HG02678 (cell line): ENCODE data around the gene SOSTDC1.
"Not testable (repeated sequence)": the region's sequence is repeated elsewhere in the genome, so short reads cannot be mapped to it uniquely, and the experiment has no call there.

ENCODE experiments used
- ATAC-seq: cut with Tn5 transposase; IDR thresholded peaks from one replicate; pipeline ENCODE4 v1.9.1; 2021; ENCODE audit warnings: mild to moderate bottlenecking, moderate library complexity; ENCODE audit not compliant: unreplicated experiment

The SOSTDC1 gene

DNA sequence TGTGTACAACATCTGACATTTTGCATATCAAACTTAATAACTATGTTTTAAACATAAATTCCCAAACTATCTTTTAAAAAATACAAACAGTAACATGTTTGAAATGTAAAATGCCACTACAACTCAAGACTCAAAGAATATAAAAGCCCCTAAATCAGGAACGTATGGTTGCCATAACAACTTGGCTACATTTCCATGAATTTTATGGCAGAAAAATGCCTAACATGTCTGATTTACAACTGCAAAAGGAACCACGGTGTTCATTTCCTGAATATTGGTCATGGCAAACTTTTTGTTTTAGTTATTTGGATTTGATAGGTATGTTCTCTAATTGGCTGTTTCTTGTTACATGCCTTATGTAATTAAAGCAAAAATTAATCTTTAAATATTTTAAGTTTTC, 2.0 kb downstream of the SOSTDC1 start:
- no peak for ATAC-seq

GRCh38 chr7:16462431-16462889, 3.1 kb downstream of the SOSTDC1 start:
- ATAC-seq, result no peak

GRCh38 chr7:16460789-16461493, 4.6 kb downstream of the SOSTDC1 start:
- ATAC-seq, result no peak

DNA sequence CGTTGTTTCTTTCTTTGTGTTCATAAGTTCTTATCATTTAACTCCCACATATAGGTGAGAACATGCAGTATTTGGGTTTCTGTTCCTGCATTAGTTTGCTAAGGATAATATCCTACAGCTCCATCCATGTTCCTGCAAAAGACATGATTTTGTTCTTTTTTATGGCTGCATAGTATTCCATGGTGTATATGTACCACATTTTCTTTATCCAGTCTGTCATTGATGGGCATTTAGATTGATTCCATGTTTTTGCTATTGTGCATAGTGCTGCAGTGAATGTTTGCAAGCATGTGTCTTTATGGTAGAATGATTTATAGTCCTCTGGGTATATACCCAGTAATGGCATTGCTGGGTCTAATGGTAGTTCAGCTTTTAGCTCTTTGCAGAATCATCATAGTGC, 9.2 kb downstream of the SOSTDC1 start:
- ATAC-seq, result not testable (repeated sequence)

- ATAC-seq, result no peak
Measured at GRCh38 chr7:16455591-16455990, 9.9 kb downstream of the SOSTDC1 start.

- ATAC-seq, result no peak
Measured at GRCh38 chr7:16450366-16450765, 15.2 kb downstream of the SOSTDC1 start.

- ATAC-seq, result no peak
Measured at GRCh38 chr7:16447876-16448275, 17.7 kb downstream of the SOSTDC1 start.

- ATAC-seq, result no peak
Measured at GRCh38 chr7:16446508-16446907, 19.0 kb downstream of the SOSTDC1 start.

DNA sequence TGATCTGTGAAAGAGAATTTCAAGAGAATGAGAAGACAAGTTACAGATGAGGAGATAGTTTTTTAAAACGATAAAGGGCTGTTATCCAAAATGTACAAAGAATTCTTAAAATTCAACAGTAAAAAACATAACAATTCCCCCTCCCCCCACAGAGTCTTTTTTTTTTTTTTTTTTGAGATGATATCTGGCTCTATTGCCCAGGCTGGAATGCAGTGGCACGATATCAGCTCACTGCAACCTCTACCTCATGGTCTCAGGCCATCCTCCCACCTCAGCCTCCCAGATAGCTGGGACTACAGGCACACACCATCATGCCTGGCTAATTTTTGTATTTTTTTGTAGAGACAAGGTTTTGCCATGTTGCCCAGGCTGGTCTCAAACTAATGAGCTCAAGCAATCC, 21.7 kb downstream of the SOSTDC1 start:
- not testable (repeated sequence) for ATAC-seq

- ATAC-seq, result no peak
Measured at GRCh38 chr7:16438988-16439387, 26.6 kb downstream of the SOSTDC1 start.

GRCh38 chr7:16436306-16436705, 29.2 kb downstream of the SOSTDC1 start:
- no peak for ATAC-seq

GRCh38 chr7:16433568-16434122, 31.9 kb downstream of the SOSTDC1 start:
- no peak for ATAC-seq

DNA sequence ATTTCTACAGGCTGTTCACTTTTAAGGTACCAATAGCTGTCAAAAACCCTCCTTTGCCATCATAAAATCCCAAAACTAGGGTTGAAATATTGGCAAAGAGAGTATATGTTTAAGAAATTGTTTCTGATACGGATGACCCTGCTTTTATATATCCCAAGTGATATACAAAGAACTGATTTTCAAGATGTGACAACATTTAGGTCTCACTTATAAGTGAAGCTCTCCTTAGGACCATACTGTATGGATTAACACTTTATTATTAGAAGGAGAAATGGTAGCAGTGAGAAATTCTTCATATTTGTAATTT, 33.2 kb downstream of the SOSTDC1 start:
- no peak for ATAC-seq

DNA sequence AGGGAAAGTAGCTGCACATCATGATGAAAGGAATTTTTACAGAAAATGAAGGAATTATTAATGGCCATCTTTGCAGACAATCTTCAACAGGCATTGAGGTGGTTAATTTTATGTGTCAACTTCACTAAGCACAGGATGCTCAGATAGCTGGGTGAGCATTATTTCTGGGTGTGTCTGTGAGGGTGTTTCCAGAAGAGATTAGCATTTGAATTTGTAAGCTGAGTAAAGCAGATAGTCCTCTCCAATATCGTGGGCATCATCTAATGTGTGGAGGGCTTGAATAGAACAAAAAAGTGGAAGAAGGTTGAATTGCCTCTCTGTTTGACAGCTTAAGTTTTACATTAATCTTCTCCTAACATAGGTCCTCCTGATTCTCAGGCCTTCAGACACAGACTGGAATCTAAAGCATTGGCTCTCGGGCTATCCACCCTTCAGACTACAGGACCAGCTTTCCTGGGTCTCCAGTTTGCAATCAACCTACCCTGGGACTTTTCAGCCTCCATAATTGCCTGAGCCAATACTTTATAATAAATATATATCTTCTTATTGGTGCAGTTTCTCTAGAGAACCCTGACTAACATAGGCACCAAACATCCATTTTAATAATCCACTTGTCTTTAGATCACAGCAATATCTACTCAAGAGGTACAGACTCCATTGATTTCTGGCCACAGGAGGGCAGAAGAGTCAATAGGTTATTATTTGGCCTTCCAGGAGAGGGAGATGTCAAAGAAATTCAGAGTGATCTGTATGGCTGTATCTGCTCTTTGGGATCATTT, 33.7 kb downstream of the SOSTDC1 start:
- peak; percentile 72 for ATAC-seq

DNA sequence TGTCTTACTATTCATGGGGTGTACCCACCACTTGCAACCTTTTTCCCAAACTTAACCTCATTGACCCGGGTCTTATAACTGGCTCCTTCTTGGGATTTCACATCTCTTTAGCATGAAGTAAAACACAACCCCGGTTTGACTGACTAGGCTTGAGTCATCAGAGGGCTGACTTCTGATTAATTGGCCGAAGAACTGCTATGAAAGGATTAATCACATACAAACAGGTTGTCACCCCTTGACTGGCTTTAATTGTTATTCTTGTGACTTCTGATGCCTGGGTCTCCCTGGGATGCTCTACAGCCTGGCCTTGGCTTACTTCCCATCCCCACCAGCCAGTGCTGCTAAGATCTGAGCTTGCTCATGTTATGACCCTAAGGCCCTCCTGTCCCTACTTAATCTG, 35.4 kb downstream of the SOSTDC1 start:
- ATAC-seq, result no peak

DNA sequence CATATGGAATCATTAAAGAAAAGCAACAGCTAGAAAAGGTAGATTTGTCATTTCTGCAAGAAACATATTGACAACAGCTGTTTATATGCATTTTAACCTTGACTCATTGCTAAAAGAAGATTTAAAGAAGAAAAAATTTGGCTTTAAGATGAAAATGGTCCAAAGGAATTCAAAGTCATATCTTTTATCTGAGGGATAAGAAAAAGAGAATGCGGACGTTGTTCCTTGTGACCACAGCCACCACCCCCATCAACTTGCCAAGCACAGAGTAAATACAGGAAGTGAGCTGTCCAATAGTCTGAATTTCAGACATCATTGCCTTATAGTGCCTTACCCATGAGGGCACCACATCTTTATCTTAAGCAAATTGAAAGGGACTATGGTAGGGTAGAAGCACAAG, 36.9 kb downstream of the SOSTDC1 start:
- ATAC-seq, result no peak

GRCh38 chr7:16428182-16428581, 37.4 kb downstream of the SOSTDC1 start:
- no peak for ATAC-seq

GRCh38 chr7:16423761-16424160, 41.8 kb downstream of the SOSTDC1 start:
- ATAC-seq, result no peak

GRCh38 chr7:16422917-16423316, 42.6 kb downstream of the SOSTDC1 start:
- ATAC-seq, result no peak

DNA sequence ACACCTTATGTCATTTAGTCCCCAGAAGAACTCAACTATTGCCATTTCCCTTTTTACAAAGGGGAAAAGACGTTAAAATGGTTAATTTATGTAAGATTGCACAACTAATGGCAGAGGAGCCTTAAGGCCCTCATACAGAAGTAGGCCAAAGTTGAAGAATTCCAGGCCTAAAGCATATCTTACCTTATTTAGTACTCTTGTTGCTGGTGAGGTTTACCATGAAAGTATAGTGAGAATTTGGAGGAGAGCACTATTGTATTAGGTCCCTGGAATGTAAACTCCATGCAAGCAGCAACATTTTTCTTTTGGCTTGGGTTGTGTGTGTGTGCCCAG, 43.5 kb downstream of the SOSTDC1 start:
- ATAC-seq, result no peak

DNA sequence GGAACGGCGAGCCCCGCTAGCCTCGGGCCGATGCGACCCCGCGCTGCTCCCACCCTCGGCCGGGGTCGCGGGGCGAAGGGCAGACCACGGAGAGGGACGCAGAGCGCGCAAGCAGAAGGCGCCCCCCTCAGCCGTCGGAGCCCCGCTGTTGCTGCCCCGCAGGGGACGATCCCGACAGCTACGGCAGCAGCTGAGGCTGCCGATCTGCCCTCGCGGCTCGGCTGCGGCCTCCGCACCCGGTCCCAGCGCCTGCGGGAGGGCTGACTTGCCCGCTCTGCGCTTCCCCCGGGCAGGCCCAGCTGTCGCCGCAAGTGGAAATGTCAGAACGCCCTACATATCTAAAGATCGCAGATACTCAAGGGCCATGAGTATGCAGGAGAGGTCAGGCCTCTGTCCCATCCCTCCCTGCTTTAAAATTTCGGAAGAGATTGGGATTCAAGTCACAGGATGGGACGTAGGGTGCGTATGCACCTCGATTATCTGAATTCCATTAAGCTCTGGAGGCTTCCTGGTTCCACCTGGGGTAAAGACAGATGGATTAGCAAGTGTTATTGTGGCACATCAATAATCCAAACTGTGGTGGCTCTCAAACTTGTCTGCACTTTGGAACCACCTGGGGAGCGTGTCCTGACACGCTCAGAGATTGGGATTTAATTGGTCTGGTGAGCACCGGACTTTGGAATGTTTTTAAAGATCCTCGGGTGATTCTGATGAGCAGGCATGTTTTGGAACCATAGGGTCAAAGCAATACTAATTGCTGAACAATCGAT, 44.0 kb downstream of the SOSTDC1 start, which contains the start of gene CRPPA:
Gene CRPPA, minus strand, starts transcription at position 206 of the 770 bp plus-strand sequence. CDS start 216 bp downstream, outside the sequence.
- peak; percentile 36 for ATAC-seq
